T1000 (cell line): ENCODE results near the gene SARM1.

ENCODE experiments used
- DNase-seq: peaks from one replicate; lab custom pipeline; 2025; ENCODE audit warnings: mixed read lengths; lab: John Stamatoyannopoulos, UW

The SARM1 gene

GRCh38 chr17:28395968-28396367 lies 24.5 kb downstream of the SARM1 start:
- DNase-seq = no peak

DNA sequence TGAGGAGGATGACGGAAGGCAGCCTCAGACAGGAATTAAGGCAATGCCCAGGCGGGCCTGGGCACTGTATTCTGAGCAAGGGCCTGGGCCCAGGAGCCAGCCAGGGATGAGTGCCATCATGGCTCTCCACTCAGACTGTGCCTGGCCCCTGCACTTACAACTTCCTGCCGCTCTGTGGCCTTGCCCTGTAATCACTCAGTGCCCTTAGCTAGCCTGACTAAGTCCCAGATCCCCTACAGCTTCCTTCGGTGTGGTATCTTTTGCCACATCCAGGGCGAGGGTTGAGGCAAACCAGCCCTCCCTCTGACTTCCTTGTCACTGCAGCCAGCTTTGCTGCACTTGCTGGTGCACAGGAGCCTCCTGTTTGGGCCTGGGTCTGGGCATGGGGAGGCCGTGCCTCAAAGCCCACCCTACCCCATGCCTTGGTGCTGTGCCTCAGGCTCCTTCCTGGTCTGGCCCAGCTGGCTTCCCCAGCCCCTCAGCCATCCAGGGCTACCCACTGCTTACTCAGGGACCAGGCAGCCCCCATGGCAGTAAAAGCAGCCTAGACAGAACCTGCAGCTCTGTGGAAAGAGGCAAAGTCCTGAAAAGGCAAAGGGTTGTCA lies 25.2 kb downstream of the SARM1 start:
- no peak for DNase-seq

DNA sequence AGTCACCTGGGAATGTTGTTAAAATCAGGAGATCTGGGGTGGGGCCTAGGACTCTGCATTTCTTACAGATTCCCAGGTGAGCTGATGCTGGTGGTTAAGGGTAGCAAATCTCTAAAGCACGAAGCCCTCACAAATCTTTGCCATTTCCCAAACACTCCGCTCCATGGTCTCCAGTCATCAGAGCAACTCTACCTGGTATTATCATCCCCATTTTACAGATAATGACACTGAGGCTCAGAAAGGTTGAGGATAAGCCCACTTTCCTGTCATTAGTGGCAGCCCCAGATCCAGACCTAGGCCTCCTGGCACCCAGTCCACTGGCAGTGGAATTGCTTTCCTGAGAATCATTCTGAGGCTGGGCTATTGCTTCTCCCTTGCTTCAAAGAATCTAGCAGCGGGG lies 25.8 kb downstream of the SARM1 start:
- no peak for DNase-seq

- DNase-seq = no peak
Observed at GRCh38 chr17:28397687-28398279, 26.3 kb downstream of the SARM1 start.

- DNase-seq = no peak
Observed at GRCh38 chr17:28398280-28398981, 26.9 kb downstream of the SARM1 start.

- no peak for DNase-seq
Observed at GRCh38 chr17:28399808-28400207, 28.3 kb downstream of the SARM1 start.

- no peak for DNase-seq
Observed at GRCh38 chr17:28402224-28402630, 30.7 kb downstream of the SARM1 start.

GRCh38 chr17:28402844-28403243 lies 31.4 kb downstream of the SARM1 start:
- no peak for DNase-seq

GRCh38 chr17:28404007-28404406 lies 32.5 kb downstream of the SARM1 start:
- no peak for DNase-seq

- DNase-seq = no peak
Observed at GRCh38 chr17:28404461-28404811, 32.9 kb downstream of the SARM1 start.

- no peak for DNase-seq
Observed at GRCh38 chr17:28404812-28405570, 33.5 kb downstream of the SARM1 start.

- DNase-seq = no peak
Observed at GRCh38 chr17:28405632-28406472, 34.4 kb downstream of the SARM1 start, which contains the start of gene SLC46A1. TSS of gene SLC46A1 (minus strand) at chr17:28406212. CDS start at chr17:28406114, 98 bp downstream.

- no peak for DNase-seq
Observed at GRCh38 chr17:28406473-28406814, 35.0 kb downstream of the SARM1 start.

DNA sequence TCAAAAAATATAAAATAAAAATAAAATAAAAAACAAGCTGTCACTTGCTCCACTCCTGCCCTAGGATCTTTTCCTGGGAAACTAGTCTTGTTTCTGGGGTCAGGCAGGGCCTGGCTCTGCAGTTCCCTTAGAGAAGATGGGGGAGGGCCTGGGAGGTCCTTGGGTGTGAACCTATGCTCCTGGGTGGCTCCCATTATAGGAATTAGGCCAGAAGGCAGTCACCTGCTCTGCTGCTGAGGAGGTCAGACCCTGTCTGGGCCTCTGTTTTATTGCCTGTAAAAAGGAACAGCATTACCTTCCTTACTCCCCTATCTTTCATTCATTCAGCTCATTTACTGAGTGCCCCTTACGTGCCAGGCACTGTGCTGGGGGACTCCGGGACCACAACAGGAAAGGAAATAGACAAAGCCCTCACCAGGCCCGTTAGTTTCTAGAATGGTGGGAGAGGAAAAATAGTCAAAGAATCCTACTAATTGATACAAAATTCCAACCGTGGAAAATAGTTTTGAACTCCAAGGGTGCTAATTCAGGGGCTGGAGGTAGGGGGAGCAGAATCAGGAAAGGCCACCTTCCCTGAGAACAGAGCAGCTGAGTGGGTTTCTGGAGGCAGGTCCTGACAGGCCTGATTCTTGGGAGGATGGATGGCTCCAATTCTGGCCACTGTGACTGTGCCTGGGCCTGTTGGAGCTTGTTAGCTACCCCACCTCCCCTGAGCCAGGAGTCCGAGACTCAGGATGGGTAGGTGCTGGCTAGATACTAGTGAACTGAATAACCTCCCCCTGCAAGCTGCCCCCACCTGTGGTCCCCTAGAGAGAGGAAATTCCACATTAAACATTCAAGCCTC lies 35.9 kb downstream of the SARM1 start:
- no peak for DNase-seq

GRCh38 chr17:28407974-28408306 lies 36.4 kb downstream of the SARM1 start:
- no peak for DNase-seq

DNA sequence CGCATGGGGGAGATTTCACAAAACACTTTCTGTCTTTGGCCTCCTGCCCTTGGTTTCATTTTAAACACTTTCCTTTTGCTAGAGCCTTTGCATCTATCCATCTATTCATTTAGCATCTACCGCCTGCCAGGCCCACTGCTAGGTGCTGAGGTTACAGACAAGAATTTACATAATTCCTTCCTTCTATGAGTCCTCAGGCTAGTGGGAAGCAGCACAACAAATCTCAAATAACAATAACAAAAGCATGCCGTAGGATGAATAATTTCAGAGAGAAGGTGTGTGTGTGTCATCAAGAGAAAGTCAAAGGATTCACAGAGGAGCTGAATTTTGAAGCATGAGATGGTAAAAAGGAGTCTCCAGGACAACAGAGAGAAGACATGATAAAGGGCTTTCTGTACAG lies 40.6 kb downstream of the SARM1 start:
- DNase-seq = no peak

GRCh38 chr17:28413804-28414203 lies 42.3 kb downstream of the SARM1 start:
- no peak for DNase-seq

DNA sequence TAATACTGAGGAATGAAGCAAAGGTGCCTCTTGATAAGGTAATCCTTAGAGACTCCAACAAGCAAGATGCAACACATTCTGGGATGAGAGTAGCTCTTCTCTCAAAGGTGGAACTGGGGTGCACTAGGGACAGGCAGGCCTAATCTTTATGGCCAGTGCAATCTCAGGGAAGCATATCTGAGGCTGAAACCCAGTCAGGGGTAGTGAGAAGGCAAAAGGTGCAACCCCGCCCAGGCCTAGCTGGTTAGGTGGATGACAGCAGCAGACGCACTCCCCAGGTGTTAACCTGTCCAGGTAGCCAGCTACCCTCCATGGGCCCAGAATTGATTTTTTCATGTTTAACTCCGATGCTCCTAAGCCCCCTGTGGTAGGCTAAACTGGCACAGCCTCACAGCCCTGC lies 44.4 kb downstream of the SARM1 start:
- DNase-seq = no peak

- DNase-seq = no peak
Observed at GRCh38 chr17:28416703-28417311, 45.3 kb downstream of the SARM1 start.

DNA sequence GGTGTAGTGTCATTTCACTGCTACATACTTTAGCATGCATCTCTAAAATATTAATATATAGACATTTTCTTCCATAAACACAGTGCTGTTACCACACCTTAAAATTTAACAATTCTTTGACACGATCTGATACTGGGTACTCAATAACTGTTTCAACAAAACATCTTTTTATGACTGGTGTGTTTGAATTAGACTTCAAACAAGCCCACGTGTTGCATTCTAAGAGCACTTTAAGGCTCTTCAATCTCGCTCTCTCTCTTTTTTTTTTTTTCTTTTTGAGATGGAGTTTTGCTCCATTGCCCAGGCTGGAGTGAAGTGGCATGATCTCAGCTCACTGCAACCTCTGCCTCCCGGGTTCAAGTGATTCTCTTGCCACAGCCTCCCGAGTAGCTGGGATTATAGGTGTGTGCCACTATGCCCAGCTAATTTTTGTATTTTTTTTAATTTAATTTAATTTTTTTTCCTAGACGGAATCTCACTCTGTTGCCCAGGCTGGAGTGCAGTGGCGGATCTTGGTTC lies 50.4 kb downstream of the SARM1 start:
- no peak for DNase-seq
